ENCODE data around the gene DHFR.

DNA sequence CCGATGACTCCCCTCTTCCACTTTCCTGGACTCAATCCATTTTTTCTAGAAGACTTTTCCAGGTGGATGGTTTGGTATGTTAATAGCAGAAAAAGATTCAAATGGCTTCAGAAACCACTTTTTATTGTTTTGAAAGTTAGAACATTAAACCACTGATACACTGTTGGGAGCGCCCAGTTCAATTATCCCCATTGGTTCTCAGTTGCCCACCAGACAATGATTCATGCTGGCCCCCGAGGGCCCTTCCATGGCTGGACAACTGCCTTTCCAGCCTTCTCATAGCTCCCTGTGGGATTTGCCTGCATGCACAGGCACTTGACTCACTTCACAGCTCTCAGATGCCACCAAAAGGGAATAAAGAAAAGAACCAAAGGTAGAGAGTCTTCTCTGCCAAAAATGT, 63.4 kb downstream of the DHFR start:
- TF ChIP-seq SMC3 (IDR thresholded peaks at IDR 0.05; ENCODE audit: low read depth, low read length) (no peak), CHD2 (IDR thresholded peaks at IDR 0.05; ENCODE audit: low read length, partially characterized antibody) (no peak), JUND (IDR thresholded peaks at IDR 0.05) (no peak)
- TF ChIP-seq, protein P1, sequence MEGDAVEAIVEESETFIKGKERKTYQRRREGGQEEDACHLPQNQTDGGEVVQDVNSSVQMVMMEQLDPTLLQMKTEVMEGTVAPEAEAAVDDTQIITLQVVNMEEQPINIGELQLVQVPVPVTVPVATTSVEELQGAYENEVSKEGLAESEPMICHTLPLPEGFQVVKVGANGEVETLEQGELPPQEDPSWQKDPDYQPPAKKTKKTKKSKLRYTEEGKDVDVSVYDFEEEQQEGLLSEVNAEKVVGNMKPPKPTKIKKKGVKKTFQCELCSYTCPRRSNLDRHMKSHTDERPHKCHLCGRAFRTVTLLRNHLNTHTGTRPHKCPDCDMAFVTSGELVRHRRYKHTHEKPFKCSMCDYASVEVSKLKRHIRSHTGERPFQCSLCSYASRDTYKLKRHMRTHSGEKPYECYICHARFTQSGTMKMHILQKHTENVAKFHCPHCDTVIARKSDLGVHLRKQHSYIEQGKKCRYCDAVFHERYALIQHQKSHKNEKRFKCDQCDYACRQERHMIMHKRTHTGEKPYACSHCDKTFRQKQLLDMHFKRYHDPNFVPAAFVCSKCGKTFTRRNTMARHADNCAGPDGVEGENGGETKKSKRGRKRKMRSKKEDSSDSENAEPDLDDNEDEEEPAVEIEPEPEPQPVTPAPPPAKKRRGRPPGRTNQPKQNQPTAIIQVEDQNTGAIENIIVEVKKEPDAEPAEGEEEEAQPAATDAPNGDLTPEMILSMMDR (IDR thresholded peaks at IDR 0.05): no peak
- TF ChIP-seq, protein P2, sequence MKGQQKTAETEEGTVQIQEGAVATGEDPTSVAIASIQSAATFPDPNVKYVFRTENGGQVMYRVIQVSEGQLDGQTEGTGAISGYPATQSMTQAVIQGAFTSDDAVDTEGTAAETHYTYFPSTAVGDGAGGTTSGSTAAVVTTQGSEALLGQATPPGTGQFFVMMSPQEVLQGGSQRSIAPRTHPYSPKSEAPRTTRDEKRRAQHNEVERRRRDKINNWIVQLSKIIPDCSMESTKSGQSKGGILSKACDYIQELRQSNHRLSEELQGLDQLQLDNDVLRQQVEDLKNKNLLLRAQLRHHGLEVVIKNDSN (IDR thresholded peaks at IDR 0.05; ENCODE audit: borderline replicate concordance, low read depth): no peak
